K562 (cell line): Measurements from ENCODE around the gene AKIRIN1. TPM values are rescaled to one million over a fixed set of nuclear protein-coding genes. Genes with fewer than 3 reads are reported as not detected.

Experiments used
- CXXC5 ChIP-seq: fragments of 250-450 bp; sonication (Bioruptor Pico); IDR thresholded peaks from 2 replicates; pipeline ENCODE4 v1.8.0; 2022; ENCODE audit warnings: inconsistent platforms, mild to moderate bottlenecking, moderate library complexity
- RBM39 ChIP-seq: fragments of 200-400 bp; formaldehyde crosslinking; optimal IDR thresholded peaks from 2 replicates; pipeline ENCODE3; 2018; ENCODE audit warnings: low read depth, low read length
- RCOR1 ChIP-seq, 2 experiments: IDR thresholded peaks; 2 replicates each; pipeline ENCODE4 v1.6.1; 2012; ENCODE audit warnings: low read depth in 2 of 2, low read length in 2 of 2, borderline replicate concordance in 1 of 2, improper control_type of control experiment in 1 of 2
- SMAD2 ChIP-seq: fragments of 150-350 bp; IDR thresholded peaks from 2 replicates; pipeline ENCODE4 v1.6.1; 2014; ENCODE audit warnings: low read depth, mild to moderate bottlenecking, low read length
- ZNF311 ChIP-seq: fragments of 250-450 bp; sonication (Bioruptor Pico); IDR thresholded peaks from 2 replicates; pipeline ENCODE4 v1.4.0; 2020; ENCODE audit warnings: mild to moderate bottlenecking, moderate library complexity
- ZNF77 ChIP-seq: fragments of 250-450 bp; sonication (Bioruptor Pico); IDR thresholded peaks from 2 replicates; pipeline ENCODE4 v1.5.0; 2020
- polyA plus RNA-seq, 8 experiments: library from polyadenylated mRNA; depleted of rRNA in 4 of 8; stranded (reverse) in 5 of 8; unstranded in 3 of 8; fragments of >200 nt; fragmentation: Nextera tagmentation in 2 of 8; fragmentation: Illumina TruSeq in 1 of 8; extraction: Ambion mirVana in 2 of 8; extraction: Trizol in 1 of 8; gene quantifications; 2 replicates each; pipeline versions ENCODE4 v1.2.1 to v1.2.3, GENCODE V29; 2011 to 2014; ENCODE audit warnings: inconsistent platforms in 1 of 8, missing spikeins in 1 of 8
- total RNA-seq, 7 experiments: library from RNA; depleted of rRNA in 6 of 7; stranded (reverse); fragments of >200 nt in 6 of 7; fragmentation: Illumina TruSeq in 2 of 7; extraction: Trizol in 2 of 7; gene quantifications; 2 replicates each; pipeline versions ENCODE4 v1.2.1 to v1.2.3, GENCODE V29; 2011 to 2021; ENCODE audit warnings: low replicate concordance in 1 of 7
- TF ChIP-seq, protein P1 (sequence below): sonication (generic); formaldehyde crosslinking; IDR thresholded peaks from 2 replicates; pipeline ENCODE4 v1.8.1; 2023; ENCODE audit warnings: mild to moderate bottlenecking, missing genetic modification reagents
- TF ChIP-seq, protein P2 (sequence below): sonication (generic); formaldehyde crosslinking; IDR thresholded peaks from 2 replicates; pipeline ENCODE4 v1.8.0; 2022; ENCODE audit warnings: mild to moderate bottlenecking, missing genetic modification reagents
- TF ChIP-seq, protein P3 (sequence below): sonication (generic); formaldehyde crosslinking; IDR thresholded peaks from 2 replicates; pipeline ENCODE4 v1.9.0; 2022; ENCODE audit warnings: mild to moderate bottlenecking, missing genetic modification reagents

AKIRIN1 gene
- total and polyA plus RNA-seq, 9 of the 15 experiments (the other 6 are each of a cell fraction or from before 2014, with no cell fraction given): 11.5 to 139 (median 83.4) TPM

DNA sequence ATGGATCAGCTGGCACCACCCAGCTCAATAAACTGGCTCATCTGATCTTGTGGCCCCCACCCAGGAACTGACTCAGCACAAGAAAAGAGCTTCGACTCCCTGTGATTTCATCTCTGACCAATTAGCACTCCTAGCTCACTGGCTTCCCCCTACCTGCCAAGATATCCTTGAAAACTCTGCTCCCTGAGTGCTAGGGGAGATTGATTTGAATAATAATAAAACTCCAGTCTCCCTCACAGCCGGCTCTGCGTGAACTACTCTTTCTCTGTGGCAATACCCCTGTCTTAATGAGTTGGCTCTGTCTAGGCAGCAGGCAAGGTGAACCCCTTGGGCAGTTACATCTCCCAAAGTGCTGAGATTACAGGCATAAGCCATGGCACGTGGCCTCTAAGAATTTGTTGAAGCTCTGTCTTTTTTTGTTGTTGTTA is 37.6 kb upstream of the AKIRIN1 start (continued):
- TF ChIP-seq CXXC5 (CRISPR knock-in tag): no peak; the same call in 1 of the 2 replicates
- TF ChIP-seq ZNF77: no peak
- no peak for TF ChIP-seq SMAD2
- TF ChIP-seq, protein P1, sequence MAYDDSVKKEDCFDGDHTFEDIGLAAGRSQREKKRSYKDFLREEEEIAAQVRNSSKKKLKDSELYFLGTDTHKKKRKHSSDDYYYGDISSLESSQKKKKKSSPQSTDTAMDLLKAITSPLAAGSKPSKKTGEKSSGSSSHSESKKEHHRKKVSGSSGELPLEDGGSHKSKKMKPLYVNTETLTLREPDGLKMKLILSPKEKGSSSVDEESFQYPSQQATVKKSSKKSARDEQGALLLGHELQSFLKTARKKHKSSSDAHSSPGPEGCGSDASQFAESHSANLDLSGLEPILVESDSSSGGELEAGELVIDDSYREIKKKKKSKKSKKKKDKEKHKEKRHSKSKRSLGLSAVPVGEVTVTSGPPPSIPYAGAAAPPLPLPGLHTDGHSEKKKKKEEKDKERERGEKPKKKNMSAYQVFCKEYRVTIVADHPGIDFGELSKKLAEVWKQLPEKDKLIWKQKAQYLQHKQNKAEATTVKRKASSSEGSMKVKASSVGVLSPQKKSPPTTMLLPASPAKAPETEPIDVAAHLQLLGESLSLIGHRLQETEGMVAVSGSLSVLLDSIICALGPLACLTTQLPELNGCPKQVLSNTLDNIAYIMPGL (CRISPR knock-in tag): no peak
- TF ChIP-seq ZNF311 (CRISPR knock-in tag): no peak
- TF ChIP-seq, protein P2, sequence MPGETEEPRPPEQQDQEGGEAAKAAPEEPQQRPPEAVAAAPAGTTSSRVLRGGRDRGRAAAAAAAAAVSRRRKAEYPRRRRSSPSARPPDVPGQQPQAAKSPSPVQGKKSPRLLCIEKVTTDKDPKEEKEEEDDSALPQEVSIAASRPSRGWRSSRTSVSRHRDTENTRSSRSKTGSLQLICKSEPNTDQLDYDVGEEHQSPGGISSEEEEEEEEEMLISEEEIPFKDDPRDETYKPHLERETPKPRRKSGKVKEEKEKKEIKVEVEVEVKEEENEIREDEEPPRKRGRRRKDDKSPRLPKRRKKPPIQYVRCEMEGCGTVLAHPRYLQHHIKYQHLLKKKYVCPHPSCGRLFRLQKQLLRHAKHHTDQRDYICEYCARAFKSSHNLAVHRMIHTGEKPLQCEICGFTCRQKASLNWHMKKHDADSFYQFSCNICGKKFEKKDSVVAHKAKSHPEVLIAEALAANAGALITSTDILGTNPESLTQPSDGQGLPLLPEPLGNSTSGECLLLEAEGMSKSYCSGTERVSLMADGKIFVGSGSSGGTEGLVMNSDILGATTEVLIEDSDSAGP: no peak
- TF ChIP-seq, protein P3, sequence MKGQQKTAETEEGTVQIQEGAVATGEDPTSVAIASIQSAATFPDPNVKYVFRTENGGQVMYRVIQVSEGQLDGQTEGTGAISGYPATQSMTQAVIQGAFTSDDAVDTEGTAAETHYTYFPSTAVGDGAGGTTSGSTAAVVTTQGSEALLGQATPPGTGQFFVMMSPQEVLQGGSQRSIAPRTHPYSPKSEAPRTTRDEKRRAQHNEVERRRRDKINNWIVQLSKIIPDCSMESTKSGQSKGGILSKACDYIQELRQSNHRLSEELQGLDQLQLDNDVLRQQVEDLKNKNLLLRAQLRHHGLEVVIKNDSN (CRISPR knock-in tag): no peak
- TF ChIP-seq RBM39: no peak
- TF ChIP-seq RCOR1 (IDR thresholded peaks at IDR 0.05; ENCODE audit: borderline replicate concordance in 1 of 2, low read depth in 2 of 2, low read length in 2 of 2): peak in 1 of 2 experiments; percentile 8; a peak in 1 of 4 replicates
